RKO (cell line): Measurements from ENCODE around the gene ZNF442.
"Not testable (repeated sequence)": the region's sequence is repeated elsewhere in the genome, so short reads cannot be mapped to it uniquely, and the experiment has no call there.

ENCODE experiments used
- DNase-seq: peaks from one replicate; pipeline ENCODE4 v3.0.0-alpha.2; 2016; ENCODE audit warnings: low spot score

The ZNF442 gene

GRCh38 chr19:12365236-12366162 is at the start of gene ZNF442:
Gene ZNF442 (minus strand): TSS chr19:12365683. CDS start chr19:12363631, 2,052 bp downstream.
- DNase-seq = peak; percentile 97

- no peak for DNase-seq
Observed at GRCh38 chr19:12411893-12412292, 46.4 kb upstream of the ZNF442 start.

- peak; percentile 98 for DNase-seq
Observed at GRCh38 chr19:12400633-12401502, 35.4 kb upstream of the ZNF442 start, which contains the start of gene ZNF799. Gene ZNF799 (minus strand): TSS chr19:12401271. CDS start chr19:12401070, 201 bp downstream.

- peak; percentile 49 for DNase-seq
Observed at GRCh38 chr19:12399901-12400632, 34.6 kb upstream of the ZNF442 start.

GRCh38 chr19:12391148-12391547 is 25.7 kb upstream of the ZNF442 start:
- not testable (repeated sequence) for DNase-seq

- DNase-seq = not testable (repeated sequence)
Observed at GRCh38 chr19:12386365-12386764, 20.9 kb upstream of the ZNF442 start.

- DNase-seq = no peak
Observed at GRCh38 chr19:12380444-12380737, 14.9 kb upstream of the ZNF442 start.

- no peak for DNase-seq
Observed at GRCh38 chr19:12379732-12380443, 14.4 kb upstream of the ZNF442 start.

- DNase-seq = no peak
Observed at GRCh38 chr19:12374026-12374425, 8.5 kb upstream of the ZNF442 start.

- peak; percentile 33 for DNase-seq
Observed at GRCh38 chr19:12364391-12365235, 870 bp downstream of the ZNF442 start.

GRCh38 chr19:12362236-12362635 is 3.2 kb downstream of the ZNF442 start:
- DNase-seq = not testable (repeated sequence)

GRCh38 chr19:12353375-12353774 is 12.1 kb downstream of the ZNF442 start:
- no peak for DNase-seq

- no peak for DNase-seq
Observed at GRCh38 chr19:12350890-12351197, 14.6 kb downstream of the ZNF442 start.

GRCh38 chr19:12350185-12350889 is 15.1 kb downstream of the ZNF442 start:
- DNase-seq = no peak

- DNase-seq = peak; percentile 62
Observed at GRCh38 chr19:12346896-12347295, 18.6 kb downstream of the ZNF442 start.

GRCh38 chr19:12345197-12345596 is 20.3 kb downstream of the ZNF442 start:
- DNase-seq = no peak

- peak; percentile 97 for DNase-seq
Observed at GRCh38 chr19:12333162-12334159, 32.0 kb downstream of the ZNF442 start, which contains the start of gene ZNF563. Gene ZNF563 (minus strand): TSS chr19:12333633. CDS start chr19:12333482, 151 bp downstream.

GRCh38 chr19:12331211-12331941 is 34.1 kb downstream of the ZNF442 start:
- DNase-seq = no peak
